Dermis blood vessel endothelial cell (primary cell): ENCODE results near the gene MESD. TPM values are rescaled to one million over a fixed set of nuclear protein-coding genes. Genes with fewer than 3 reads are reported as not detected.

Experiments used
- DNase-seq: peaks from one replicate; pipeline ENCODE4 v3.0.0; 2010
- total RNA-seq: library from RNA; depleted of rRNA; stranded (reverse); fragments of >200 nt; gene quantifications from 2 replicates; pipeline ENCODE4 v1.2.3, GENCODE V29; 2014

The MESD gene
- total RNA-seq, 1 donor from 2014 or later = 17.0 TPM

- DNase-seq = no peak
Observed at GRCh38 chr15:81014446-81015093, 25.0 kb upstream of the MESD start.

- no peak for DNase-seq
Observed at GRCh38 chr15:81013396-81013929, 23.8 kb upstream of the MESD start.

DNA sequence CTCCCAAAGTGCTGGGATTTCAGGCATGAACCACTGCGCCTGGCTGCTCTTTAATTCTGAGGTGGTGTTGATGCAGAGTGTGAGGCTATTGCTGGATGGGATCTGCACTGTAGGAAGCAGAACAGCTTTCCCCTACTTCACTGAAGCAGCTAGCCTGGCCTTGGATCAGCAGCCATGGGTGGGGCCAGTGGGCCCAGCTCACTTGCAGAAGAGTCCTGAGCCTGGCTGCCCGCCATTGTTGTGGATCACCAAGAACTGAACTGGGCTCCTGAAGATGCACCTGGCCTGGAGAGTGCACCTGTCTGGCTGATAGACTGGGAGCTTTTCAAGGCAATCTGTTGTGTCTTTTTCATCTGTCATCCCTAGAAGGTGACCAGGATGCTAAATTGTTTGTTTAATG lies 23.0 kb upstream of the MESD start:
- no peak for DNase-seq

- DNase-seq = peak; percentile 27
Observed at GRCh38 chr15:81011593-81011992, 22.0 kb upstream of the MESD start.

DNA sequence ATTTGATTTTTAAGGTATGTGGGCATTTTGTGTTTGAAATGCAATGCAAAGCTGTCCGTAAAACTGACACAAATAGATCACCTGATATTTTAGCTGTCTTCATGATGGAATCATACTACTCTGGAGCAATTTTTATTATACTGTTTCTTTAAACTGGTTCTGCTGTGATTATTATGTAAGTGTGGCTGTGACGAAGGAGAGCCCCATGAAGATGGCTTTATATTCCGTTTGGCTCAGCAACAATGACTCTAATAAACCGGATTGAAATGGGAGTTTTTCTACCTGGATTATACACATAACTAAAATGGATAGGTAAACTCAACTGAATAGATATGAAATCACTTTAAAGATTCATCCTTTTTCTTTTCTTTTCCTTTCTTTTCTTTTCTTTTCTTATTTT lies 20.5 kb upstream of the MESD start:
- DNase-seq = no peak

DNA sequence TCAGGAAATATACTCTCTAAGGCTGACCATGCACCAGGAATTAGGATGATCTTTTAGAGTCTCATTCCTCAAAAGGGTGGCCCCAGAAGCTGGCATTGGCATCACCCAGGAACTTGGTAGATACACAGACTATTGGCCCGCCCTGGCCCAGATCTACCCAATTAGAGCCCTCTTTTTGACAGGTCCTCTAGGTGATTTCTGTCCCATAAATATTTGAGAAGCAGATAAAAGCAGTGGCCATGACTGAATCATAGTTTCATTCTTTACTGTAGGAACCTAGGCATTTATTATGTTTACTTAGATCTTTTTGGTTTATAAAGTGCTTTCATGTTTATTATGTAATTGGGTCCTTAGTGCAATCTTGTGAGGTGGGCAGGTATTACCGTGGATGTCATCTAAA lies 18.7 kb upstream of the MESD start:
- no peak for DNase-seq

GRCh38 chr15:81007428-81008064 lies 17.9 kb upstream of the MESD start:
- DNase-seq = no peak

DNA sequence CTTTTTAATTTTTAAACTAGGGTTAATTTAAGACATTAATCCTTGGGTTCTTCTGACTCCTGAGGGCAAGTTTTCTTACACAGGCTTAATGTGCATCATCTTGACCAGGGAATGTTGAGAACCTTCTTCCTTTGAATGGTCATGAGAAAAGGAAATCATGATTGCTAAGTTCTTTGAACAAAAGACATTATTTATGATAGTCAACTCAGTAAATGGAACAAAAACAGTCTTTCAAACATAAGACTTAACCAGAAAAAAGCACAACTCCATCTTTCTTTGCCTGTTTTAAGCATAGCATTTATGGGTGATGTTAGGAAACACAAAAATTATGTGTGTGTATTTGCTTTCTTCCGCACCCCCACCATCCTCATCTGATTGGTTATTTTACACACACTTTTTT lies 16.5 kb upstream of the MESD start:
- no peak for DNase-seq

- DNase-seq = no peak
Observed at GRCh38 chr15:81003097-81003350, 13.4 kb upstream of the MESD start.

DNA sequence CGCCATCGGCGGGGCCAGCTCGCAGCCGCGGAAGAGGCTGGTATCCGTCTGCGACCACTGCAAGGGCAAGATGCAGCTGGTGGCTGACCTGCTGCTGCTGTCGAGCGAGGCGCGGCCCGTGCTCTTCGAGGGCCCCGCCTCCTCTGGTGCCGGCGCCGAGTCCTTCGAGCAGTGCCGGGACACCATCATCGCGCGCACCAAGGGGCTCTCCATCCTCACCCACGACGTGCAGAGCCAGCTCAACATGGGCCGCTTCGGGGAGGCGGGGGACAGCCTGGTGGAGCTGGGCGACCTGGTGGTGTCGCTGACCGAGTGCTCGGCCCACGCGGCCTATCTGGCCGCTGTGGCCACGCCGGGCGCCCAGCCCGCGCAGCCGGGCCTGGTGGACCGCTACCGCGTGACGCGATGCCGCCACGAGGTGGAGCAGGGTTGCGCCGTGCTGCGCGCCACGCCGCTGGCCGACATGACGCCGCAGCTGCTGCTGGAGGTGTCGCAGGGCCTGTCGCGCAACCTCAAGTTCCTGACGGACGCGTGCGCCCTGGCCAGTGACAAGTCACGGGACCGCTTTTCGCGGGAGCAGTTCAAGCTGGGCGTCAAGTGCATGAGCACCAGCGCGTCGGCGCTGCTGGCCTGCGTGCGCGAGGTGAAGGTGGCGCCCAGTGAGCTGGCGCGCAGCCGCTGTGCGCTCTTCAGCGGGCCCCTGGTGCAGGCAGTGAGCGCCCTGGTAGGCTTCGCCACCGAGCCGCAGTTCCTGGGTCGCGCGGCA lies 12.9 kb upstream of the MESD start:
- peak; percentile 69 for DNase-seq

GRCh38 chr15:81002009-81002330 lies 12.4 kb upstream of the MESD start:
- no peak for DNase-seq

GRCh38 chr15:81001152-81002008 lies 11.8 kb upstream of the MESD start:
- peak; percentile 66 for DNase-seq

- DNase-seq = peak; percentile 94
Observed at GRCh38 chr15:81000624-81001151, 11.1 kb upstream of the MESD start, which contains the start of gene TLNRD1. TLNRD1 (plus strand) TSS chr15:81000923; CDS start chr15:81002272, 1,349 bp downstream.

GRCh38 chr15:81000144-81000623 lies 10.6 kb upstream of the MESD start:
- no peak for DNase-seq

DNA sequence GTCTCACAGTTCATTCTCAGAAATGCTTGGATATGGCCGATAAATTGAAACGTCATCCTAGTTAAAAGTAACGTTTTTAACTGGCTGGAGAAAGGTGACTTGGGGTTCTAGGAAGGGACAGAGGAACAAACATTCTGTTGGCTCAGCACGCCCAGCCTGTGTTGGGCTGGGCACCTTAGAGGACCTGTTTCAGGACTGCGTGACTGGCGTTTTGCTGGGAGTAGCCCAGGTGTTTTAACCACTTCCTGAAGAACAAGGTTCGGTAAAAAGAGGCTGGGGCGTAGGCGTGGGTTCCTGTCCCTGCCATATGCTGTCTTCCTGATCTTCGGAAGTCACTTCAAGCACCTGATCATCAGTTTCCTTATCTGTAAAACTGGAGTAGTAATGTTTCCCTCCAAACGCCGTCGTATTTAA lies 10.0 kb upstream of the MESD start:
- DNase-seq = no peak

- no peak for DNase-seq
Observed at GRCh38 chr15:80998251-80998650, 8.6 kb upstream of the MESD start.

DNA sequence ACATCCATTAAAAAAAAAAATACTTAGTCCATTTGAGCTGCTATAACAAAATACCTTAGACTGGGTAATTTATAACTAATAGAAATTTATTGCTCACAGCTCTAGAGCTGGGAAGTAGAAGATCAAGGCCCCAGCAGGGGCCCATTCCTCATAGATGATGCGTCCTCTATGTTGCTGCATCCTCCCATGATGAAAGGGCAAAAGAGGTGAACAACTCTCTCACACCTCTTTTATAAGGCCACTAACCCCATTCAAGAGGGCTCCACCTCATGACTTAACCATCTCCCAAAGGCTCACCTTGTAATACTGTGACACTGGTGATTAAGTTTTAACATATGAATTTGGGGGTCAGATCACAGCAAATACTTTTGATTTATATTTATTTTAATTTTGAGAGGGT lies 8.1 kb upstream of the MESD start:
- DNase-seq = no peak

GRCh38 chr15:80996247-80996646 lies 6.6 kb upstream of the MESD start:
- peak; percentile 59 for DNase-seq

GRCh38 chr15:80992441-80992840 lies 2.8 kb upstream of the MESD start:
- no peak for DNase-seq

GRCh38 chr15:80992006-80992405 lies 2.4 kb upstream of the MESD start:
- DNase-seq = no peak

DNA sequence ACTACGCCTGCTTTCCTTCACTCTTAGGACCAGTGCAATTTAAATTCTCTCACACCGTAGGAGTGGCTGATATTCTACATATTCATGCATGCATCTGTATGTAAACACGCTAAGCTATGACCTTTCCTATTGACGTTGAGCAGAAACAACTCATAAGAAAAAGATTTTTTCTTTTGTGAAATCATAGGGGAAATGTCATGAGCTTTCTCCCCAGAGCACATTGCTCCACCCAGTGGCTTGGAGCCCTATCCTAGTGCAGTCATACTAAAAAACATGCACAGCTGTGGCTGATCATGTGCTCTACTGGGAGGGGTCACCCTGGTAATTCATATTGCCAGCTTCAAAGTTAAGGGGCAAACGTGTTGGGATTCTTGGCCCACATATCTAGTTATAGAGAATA lies 1.8 kb upstream of the MESD start:
- no peak for DNase-seq

DNA sequence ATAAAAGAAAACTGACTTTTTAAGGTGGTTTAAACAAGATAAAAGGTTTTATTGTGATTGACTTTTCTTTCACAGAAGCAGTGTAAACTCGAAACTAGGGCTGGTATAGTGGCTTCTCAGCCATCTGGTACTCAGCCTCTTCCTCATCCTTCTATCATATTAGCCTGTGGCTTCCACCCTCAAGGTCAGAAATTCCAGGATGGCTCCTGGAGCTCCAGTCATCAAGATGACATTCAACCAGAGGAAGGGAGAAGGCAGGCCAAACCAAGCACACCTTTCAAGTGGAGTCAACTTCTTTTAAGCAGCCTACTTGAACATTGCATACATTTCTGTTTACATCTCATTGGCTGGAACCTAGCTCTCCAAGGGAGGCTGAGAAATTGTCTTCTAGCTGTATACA lies 1.3 kb upstream of the MESD start:
- no peak for DNase-seq

- DNase-seq = no peak
Observed at GRCh38 chr15:80989081-80989517, 520 bp downstream of the MESD start.
